Heart left ventricle (tissue), 13 donors: ENCODE measurements around the gene LTBR.

Source experiments
- CTCF ChIP-seq, 12 donors: fragments of 200-600 bp; sonication (generic) in 4 of 12; IDR thresholded peaks; one replicate each; pipeline versions ENCODE4 v1.5.0 to v1.8.0; 2018 to 2022; ENCODE audit warnings: antibody characterized with exemption in 12 of 12, mild to moderate bottlenecking in 5 of 12
- POLR2A ChIP-seq, 2 donors: fragments of 450-650 bp; IDR thresholded peaks; one replicate each; pipeline ENCODE4 v1.6.1; 2017; ENCODE audit warnings: antibody characterized with exemption in 2 of 2, mild to moderate bottlenecking in 2 of 2, moderate library complexity in 2 of 2
- donor health status: ischemic (EF 13 %, LVEDD 7.1; RV severe dilation, severe dysfunction).
- donor health status: DM: no; HTN: yes; CAD: no.
- donor health status: DM: no; HTN: no; CAD: no.
- donor health status: ischemic (EF 25% LVEDD 6.9; RV normal size, moderate dysfunction).
- donor health status: ischemic (EF 25% LVEDD 5.7; RV mildly dilated, moderate dysfunction).
- donor health status: ischemic (EF 35%, LVEDD 5.7; RV mildly dilated, moderate dysfunction).
- donor health status: nonischemic (EF 11% LVEDD 7.7; RV severe dilation, severe dysfunction).
- donor health status: DM: yes; HTN: yes; CAD: no.
- donor health status: PGD.
- donor health status: ischemic (EF 29% LVEDD 5.4; RV normal size, mild dysfunction).
- donor health status: nonischemic (EF 23%, LVEDD 6.1; RV moderate dilation, normal function).

- TF ChIP-seq CTCF (IDR thresholded peaks at IDR 0.05), result peak in 9 of 12 donors; percentile 19 to 54 (median 32)
- no peak for TF ChIP-seq POLR2A (IDR thresholded peaks at IDR 0.05)
Observed at GRCh38 chr12:6376079-6376869, 7.7 kb upstream of the LTBR start.
